HG03558 (cell line): ENCODE data around the gene LTK.

Experiments used
- ATAC-seq: cut with Tn5 transposase; IDR thresholded peaks from one replicate; pipeline ENCODE4 v1.9.1; 2021; ENCODE audit warnings: moderate number of reproducible peaks; ENCODE audit not compliant: unreplicated experiment; ENCODE audit errors: extremely low read depth

The LTK gene

GRCh38 chr15:41513506-41514227 lies at the start of gene LTK:
Gene LTK (minus strand): TSS chr15:41513827. CDS start chr15:41513709, 118 bp downstream.
- no peak for ATAC-seq

- no peak for ATAC-seq
Measured at GRCh38 chr15:41562784-41563198, 49.2 kb upstream of the LTK start.

GRCh38 chr15:41562244-41562643 lies 48.6 kb upstream of the LTK start:
- no peak for ATAC-seq

GRCh38 chr15:41561777-41562145 lies 48.1 kb upstream of the LTK start:
- ATAC-seq, result no peak

GRCh38 chr15:41561104-41561776 lies 47.6 kb upstream of the LTK start:
- ATAC-seq, result no peak

DNA sequence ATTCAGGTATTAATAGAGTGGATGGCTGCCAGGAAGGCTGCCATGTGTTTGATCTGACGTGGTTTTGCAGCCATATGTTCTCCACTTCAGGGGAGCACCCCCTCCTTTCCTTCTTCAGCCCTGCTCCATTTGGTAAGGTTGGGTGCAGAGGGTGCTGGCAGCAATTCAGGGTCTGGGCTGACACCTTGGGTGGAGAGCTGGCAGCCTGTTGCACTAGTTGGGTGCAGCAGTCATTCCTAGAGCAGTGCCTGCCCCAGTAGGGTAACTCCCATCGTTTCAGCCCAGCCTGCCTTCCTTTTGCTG lies 46.9 kb upstream of the LTK start:
- no peak for ATAC-seq

DNA sequence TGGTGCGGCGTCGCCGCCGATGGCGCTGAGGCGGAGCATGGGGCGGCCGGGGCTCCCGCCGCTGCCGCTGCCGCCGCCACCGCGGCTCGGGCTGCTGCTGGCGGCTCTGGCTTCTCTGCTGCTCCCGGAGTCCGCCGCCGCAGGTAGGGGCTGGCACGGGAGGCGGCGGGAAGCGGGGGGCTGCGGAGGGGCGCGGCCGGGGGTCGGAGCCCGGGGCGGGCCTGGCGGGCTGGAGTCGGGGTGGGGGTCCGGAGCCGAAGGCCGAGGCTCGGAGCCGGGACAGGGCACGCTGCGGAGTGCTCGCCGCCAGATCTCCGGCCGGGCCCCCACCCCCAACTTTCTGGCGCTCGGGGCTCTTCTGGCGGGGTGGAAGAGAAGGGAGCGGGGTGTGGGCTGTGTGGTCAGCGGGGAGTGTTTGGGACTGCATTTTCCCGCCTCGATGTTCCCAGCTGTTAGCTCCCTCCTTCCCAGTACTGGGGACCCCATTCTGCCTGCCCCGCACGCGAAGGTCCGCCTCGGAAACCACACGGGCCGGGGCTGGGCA lies 45.7 kb upstream of the LTK start:
- ATAC-seq, result no peak

- ATAC-seq, result no peak
Measured at GRCh38 chr15:41558400-41559238, 45.0 kb upstream of the LTK start, which contains the start of gene TYRO3. Gene TYRO3 (plus strand): TSS chr15:41559212. CDS start chr15:41559258, 46 bp downstream.

DNA sequence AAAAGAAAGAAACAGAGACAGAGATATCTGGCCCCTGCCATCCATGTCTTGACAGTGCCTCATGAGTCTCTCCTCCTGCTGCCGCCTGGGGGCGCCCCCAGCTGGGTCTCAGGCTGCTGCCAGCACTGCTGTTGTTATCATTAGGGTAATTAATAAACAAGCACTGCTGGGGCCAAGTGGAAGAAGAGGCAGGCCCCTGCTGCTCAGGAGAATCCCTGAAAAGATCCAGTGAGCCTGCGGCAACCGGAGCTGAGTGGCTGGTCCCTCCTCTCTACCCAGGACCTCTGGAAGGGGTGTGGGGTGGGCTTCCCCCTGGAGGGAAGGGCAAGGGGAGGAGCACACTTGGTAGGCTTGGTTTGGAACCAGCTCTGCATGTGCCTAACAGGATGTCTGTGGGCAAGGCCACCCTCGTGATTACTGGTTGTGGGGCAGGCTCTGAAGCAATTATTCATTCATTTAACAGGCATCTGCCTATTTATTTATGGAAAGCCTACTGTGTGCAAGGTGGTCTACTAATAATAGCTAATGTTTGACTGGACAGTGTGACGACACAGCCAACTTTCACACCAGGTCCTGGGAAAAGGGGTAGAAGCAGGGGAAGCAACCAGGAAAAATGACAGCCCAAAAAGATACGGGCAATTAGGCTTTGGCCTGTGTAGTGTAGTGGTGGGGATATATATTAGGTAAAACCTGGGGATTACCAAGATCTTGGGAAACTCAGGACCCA lies 44.2 kb upstream of the LTK start:
- no peak for ATAC-seq

- ATAC-seq, result no peak
Measured at GRCh38 chr15:41556677-41557076, 43.0 kb upstream of the LTK start.

DNA sequence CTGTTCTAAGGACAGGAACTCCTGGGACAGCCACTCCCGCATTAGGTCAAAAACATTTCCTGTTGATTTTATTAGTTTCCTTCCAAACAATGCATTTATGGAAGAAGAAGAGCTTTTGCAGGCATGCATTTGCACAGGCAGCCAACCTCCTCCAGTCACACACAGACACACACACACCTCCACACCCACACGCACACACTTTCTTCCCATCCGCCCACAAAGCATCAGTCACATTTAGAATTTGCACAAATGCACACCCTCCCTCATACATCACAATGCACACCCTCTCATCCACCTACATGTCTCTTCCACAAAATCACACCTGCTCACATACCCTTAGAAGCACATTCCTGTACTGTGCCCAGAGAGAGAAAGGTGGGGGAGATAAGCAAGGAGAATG lies 41.3 kb upstream of the LTK start:
- no peak for ATAC-seq

GRCh38 chr15:41554343-41554742 lies 40.7 kb upstream of the LTK start:
- no peak for ATAC-seq

DNA sequence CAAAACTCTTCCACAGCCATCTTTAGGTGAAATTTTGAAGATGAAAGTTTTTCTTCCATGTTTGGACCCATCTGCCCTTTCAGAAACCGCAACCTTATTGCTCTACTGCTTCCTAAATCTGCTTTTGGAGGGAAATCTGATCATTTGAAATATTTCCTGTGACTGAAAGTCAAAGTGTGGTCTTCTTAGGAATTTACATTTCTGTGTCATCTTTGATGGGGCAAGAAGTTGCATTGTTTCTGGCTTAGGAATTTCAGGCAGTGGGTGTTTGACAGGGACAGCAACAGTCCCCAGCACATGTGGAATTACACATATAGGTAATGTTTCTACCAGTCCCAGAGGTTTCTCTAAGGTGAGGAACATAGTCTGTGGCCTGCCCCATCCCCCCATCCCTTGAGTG lies 40.1 kb upstream of the LTK start:
- no peak for ATAC-seq

GRCh38 chr15:41550066-41550775 lies 36.6 kb upstream of the LTK start:
- no peak for ATAC-seq

DNA sequence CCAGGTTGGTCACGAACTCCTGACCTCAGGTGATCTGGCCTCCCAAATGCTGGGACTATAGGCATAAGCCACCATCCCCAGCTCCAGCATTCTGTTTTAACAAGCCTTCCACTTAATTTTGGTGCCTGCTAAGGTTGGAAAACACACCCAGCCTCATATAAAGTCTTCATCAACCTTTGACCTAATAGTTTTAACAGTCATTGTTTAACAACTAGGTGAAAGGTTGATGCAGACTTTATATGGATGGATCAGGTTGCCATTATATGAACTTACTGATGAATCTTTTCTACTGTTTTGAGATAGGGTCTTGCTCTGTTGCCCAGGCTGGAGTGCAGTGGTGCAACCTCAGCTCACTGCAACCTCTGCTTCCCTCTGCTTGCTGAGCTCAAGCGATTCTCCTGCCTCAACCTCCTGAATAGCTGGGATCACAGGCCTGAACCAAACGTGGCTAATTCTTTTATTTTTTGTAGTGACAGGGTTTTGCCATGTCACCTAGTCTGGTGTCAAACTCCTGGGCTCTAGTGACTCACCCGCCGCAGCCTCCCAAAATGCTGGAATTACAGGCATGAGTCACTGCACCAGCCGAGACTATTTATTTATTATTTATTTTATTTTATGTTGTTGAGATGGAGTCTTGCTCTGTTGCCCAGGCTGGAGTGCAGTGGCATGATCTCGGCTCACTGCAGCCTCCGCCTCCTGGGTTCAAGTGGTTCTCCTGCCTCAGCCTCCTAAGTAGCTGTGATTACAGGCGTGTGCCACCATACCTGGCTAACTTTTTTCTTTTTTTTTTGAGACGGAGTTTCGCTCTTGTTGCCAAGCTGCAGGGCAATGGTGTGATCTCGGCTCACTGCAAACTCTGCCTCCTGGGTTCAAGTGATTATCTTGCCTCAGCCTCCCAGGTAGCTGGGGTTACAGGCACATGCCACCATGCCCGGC lies 33.5 kb upstream of the LTK start:
- ATAC-seq, result no peak

GRCh38 chr15:41545218-41545617 lies 31.6 kb upstream of the LTK start:
- no peak for ATAC-seq

- no peak for ATAC-seq
Measured at GRCh38 chr15:41544650-41545015, 31.0 kb upstream of the LTK start.

DNA sequence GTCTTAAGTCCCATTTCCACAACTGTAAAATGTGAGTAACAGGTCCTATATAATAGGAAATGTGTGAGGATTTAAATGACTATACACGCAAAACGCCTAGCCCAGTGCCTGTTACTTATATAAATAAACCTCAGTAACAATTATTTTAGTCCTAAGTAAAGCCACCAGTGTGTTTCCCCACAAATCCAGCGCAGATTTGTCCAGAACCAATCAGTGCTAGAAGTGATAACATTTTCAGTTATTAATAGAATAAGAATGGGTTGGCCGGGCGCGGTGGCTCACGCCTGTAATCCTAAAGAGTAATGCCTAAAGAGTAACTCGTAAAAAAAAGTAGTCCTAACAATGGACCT lies 29.9 kb upstream of the LTK start:
- no peak for ATAC-seq

DNA sequence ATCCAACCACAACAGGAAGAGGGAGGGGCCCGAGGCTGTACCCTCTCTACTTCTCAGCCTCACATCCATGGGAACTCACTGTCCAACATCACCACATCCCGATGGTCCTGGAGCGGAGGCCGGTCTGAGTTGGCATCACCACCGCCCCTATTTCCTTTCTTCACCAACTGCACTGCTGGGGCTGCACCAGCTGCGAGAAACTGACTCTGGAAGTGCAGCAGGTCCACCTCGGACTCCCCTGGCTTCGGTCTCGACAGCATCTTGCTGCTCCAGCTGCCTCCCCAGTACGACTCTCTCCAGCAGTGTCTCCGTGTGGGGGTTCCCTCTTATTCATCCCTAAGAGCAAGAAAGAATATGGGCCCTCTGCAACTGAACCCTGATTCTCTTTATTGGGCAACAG lies 23.2 kb upstream of the LTK start:
- no peak for ATAC-seq
